Suprapubic skin (tissue), 3 donors: ENCODE measurements around the gene SAMD4A.

ENCODE experiments used
- POLR2A ChIP-seq, 2 donors: fragments of 450-650 bp; IDR thresholded peaks; one replicate each; pipeline ENCODE4 v1.6.1; 2017; ENCODE audit warnings: antibody characterized with exemption in 2 of 2, mild to moderate bottlenecking in 2 of 2, moderate library complexity in 2 of 2
- TF ChIP-seq, protein P1 (sequence below), 2 donors: fragments of 200-600 bp in 1 of 2; fragments of 450-650 bp in 1 of 2; sonication (generic) in 1 of 2; IDR thresholded peaks; one replicate each; pipeline ENCODE4 v1.5.1; 2016 to 2019; ENCODE audit warnings: antibody characterized with exemption in 2 of 2, mild to moderate bottlenecking in 1 of 2, moderate library complexity in 1 of 2

DNA sequence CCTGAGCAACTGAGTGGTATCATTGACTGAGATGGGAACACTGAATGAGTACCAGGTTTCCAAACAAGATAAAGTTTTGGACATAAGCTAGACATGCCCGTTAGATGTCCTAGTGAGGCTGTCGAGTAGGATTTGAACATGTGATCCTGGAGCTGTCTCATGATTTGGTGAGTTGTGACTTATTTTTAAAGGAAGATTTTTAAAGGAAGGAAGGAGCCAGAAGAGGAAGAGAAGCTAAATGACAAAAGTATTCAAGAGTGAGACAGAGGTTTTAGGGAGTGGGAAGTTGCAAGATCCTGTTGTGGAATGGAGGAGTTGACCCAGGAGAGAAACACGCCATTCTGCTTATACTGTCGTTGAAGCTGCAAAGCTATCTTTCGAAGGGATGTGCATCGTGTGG lies 82.1 kb downstream of the SAMD4A start:
- TF ChIP-seq, protein P1, sequence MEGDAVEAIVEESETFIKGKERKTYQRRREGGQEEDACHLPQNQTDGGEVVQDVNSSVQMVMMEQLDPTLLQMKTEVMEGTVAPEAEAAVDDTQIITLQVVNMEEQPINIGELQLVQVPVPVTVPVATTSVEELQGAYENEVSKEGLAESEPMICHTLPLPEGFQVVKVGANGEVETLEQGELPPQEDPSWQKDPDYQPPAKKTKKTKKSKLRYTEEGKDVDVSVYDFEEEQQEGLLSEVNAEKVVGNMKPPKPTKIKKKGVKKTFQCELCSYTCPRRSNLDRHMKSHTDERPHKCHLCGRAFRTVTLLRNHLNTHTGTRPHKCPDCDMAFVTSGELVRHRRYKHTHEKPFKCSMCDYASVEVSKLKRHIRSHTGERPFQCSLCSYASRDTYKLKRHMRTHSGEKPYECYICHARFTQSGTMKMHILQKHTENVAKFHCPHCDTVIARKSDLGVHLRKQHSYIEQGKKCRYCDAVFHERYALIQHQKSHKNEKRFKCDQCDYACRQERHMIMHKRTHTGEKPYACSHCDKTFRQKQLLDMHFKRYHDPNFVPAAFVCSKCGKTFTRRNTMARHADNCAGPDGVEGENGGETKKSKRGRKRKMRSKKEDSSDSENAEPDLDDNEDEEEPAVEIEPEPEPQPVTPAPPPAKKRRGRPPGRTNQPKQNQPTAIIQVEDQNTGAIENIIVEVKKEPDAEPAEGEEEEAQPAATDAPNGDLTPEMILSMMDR (IDR thresholded peaks at IDR 0.05), result no peak
- no peak for TF ChIP-seq POLR2A (IDR thresholded peaks at IDR 0.05)
